GM12878 (cell line): ENCODE data around the gene RCN1.

ENCODE experiments used
- BCL11A ChIP-seq: IDR thresholded peaks from 2 replicates; pipeline ENCODE4 v1.6.1; 2011; ENCODE audit warnings: low read depth, low read length
- CREB1 ChIP-seq: IDR thresholded peaks from 2 replicates; pipeline ENCODE4 v1.6.1; 2012; ENCODE audit warnings: low read depth, mild to moderate bottlenecking, inconsistent platforms
- EP300 ChIP-seq, 2 experiments: fragments of 150-350 bp in 1 of 2; IDR thresholded peaks; 2 replicates each; pipeline ENCODE4 v1.6.1; 2011 to 2012; ENCODE audit warnings: low read depth in 2 of 2, low read length in 2 of 2, borderline replicate concordance in 1 of 2, improper control_type of control experiment in 1 of 2, inconsistent platforms in 1 of 2; ENCODE audit not compliant: control insufficient read depth in 1 of 2
- EZH2 ChIP-seq: IDR thresholded peaks from 2 replicates; pipeline ENCODE4 v1.6.1; 2012; ENCODE audit warnings: low read depth, mild to moderate bottlenecking, control low read depth, inconsistent platforms, low read length, borderline replicate concordance; ENCODE audit not compliant: control insufficient read depth
- KDM1A ChIP-seq: fragments of 200-600 bp; sonication (generic); IDR thresholded peaks from 2 replicates; pipeline ENCODE4 v1.6.1; 2016; ENCODE audit warnings: borderline replicate concordance
- POLR2A ChIP-seq: IDR thresholded peaks from 2 replicates; pipeline ENCODE4 v1.6.1; 2011; ENCODE audit warnings: low read depth, mild to moderate bottlenecking, low read length
- SRF ChIP-seq, 2 experiments: IDR thresholded peaks; 2 replicates each; pipeline ENCODE4 v1.6.1; 2011; ENCODE audit warnings: low read depth in 2 of 2, low read length in 2 of 2, mild to moderate bottlenecking in 1 of 2, moderate library complexity in 1 of 2
- TF ChIP-seq, protein P1 (sequence below), 3 experiments: IDR thresholded peaks in 2 of 3; conservative IDR thresholded peaks in 1 of 3; 2 replicates each; pipeline ENCODE4 v1.5.1; 2011; ENCODE audit warnings: low read depth in 3 of 3, low read length in 3 of 3, mild to moderate bottlenecking in 3 of 3, control low read depth in 2 of 3, moderate library complexity in 2 of 3, inconsistent platforms in 1 of 3, mixed read lengths in 1 of 3; ENCODE audit not compliant: control insufficient read depth in 2 of 3, insufficient read depth in 1 of 3; ENCODE audit errors: extremely low read depth in 1 of 3
- TF ChIP-seq, protein P2 (sequence below): fragments of 450-650 bp; IDR thresholded peaks from 2 replicates; pipeline ENCODE4 v1.6.1; 2018; ENCODE audit warnings: mild to moderate bottlenecking, low read depth, moderate library complexity; ENCODE audit not compliant: partially characterized antibody
- TF ChIP-seq, protein P3 (sequence below): fragments of 450-650 bp; IDR thresholded peaks from 2 replicates; pipeline ENCODE4 v1.6.1; 2017; ENCODE audit warnings: borderline replicate concordance
- TF ChIP-seq, protein P4 (sequence below): fragments of 450-650 bp; IDR thresholded peaks from 2 replicates; pipeline ENCODE4 v1.6.1; 2017; ENCODE audit warnings: mild to moderate bottlenecking

DNA sequence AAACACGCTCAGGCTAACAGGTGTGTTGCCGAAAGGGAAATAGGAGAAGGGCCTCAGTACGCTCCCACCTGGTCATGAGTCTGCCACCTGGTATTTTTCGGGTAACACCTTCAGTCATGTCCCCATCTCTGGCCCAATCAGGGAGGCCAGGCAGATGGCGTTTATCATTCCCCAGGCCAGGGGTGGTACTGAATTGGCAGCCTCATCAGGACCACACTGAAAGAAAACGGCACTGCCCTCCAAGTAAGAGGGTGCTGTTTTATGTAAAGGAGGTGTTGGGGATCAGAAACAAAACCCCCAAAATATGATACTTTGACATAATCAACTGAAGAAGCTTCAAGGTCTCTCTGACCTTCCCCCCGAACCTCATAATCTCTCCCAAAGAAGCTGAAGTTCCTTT lies 58.9 kb downstream of the RCN1 start:
- TF ChIP-seq POLR2A (no peak), CREB1 (no peak), SRF (IDR thresholded peaks at IDR 0.05; ENCODE audit: low read depth in 2 of 2, low read length in 2 of 2) (no peak), KDM1A (no peak), EP300 (IDR thresholded peaks at IDR 0.05; ENCODE audit: borderline replicate concordance in 1 of 2, control insufficient read depth in 1 of 2, low read depth in 2 of 2, low read length in 2 of 2) (no peak), BCL11A (no peak), EZH2 (no peak)
- TF ChIP-seq, protein P1, sequence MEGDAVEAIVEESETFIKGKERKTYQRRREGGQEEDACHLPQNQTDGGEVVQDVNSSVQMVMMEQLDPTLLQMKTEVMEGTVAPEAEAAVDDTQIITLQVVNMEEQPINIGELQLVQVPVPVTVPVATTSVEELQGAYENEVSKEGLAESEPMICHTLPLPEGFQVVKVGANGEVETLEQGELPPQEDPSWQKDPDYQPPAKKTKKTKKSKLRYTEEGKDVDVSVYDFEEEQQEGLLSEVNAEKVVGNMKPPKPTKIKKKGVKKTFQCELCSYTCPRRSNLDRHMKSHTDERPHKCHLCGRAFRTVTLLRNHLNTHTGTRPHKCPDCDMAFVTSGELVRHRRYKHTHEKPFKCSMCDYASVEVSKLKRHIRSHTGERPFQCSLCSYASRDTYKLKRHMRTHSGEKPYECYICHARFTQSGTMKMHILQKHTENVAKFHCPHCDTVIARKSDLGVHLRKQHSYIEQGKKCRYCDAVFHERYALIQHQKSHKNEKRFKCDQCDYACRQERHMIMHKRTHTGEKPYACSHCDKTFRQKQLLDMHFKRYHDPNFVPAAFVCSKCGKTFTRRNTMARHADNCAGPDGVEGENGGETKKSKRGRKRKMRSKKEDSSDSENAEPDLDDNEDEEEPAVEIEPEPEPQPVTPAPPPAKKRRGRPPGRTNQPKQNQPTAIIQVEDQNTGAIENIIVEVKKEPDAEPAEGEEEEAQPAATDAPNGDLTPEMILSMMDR (IDR thresholded peaks at IDR 0.05 in 2 of 3, conservative IDR thresholded peaks at IDR 0.05 in 1 of 3; ENCODE audit: control insufficient read depth in 2 of 3, extremely low read depth in 1 of 3, insufficient read depth in 1 of 3, low read depth in 3 of 3, low read length in 3 of 3): no peak
- TF ChIP-seq, protein P2, sequence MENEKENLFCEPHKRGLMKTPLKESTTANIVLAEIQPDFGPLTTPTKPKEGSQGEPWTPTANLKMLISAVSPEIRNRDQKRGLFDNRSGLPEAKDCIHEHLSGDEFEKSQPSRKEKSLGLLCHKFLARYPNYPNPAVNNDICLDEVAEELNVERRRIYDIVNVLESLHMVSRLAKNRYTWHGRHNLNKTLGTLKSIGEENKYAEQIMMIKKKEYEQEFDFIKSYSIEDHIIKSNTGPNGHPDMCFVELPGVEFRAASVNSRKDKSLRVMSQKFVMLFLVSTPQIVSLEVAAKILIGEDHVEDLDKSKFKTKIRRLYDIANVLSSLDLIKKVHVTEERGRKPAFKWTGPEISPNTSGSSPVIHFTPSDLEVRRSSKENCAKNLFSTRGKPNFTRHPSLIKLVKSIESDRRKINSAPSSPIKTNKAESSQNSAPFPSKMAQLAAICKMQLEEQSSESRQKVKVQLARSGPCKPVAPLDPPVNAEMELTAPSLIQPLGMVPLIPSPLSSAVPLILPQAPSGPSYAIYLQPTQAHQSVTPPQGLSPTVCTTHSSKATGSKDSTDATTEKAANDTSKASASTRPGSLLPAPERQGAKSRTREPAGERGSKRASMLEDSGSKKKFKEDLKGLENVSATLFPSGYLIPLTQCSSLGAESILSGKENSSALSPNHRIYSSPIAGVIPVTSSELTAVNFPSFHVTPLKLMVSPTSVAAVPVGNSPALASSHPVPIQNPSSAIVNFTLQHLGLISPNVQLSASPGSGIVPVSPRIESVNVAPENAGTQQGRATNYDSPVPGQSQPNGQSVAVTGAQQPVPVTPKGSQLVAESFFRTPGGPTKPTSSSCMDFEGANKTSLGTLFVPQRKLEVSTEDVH: no peak
- TF ChIP-seq, protein P3, sequence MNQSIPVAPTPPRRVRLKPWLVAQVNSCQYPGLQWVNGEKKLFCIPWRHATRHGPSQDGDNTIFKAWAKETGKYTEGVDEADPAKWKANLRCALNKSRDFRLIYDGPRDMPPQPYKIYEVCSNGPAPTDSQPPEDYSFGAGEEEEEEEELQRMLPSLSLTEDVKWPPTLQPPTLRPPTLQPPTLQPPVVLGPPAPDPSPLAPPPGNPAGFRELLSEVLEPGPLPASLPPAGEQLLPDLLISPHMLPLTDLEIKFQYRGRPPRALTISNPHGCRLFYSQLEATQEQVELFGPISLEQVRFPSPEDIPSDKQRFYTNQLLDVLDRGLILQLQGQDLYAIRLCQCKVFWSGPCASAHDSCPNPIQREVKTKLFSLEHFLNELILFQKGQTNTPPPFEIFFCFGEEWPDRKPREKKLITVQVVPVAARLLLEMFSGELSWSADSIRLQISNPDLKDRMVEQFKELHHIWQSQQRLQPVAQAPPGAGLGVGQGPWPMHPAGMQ: no peak
- TF ChIP-seq, protein P4, sequence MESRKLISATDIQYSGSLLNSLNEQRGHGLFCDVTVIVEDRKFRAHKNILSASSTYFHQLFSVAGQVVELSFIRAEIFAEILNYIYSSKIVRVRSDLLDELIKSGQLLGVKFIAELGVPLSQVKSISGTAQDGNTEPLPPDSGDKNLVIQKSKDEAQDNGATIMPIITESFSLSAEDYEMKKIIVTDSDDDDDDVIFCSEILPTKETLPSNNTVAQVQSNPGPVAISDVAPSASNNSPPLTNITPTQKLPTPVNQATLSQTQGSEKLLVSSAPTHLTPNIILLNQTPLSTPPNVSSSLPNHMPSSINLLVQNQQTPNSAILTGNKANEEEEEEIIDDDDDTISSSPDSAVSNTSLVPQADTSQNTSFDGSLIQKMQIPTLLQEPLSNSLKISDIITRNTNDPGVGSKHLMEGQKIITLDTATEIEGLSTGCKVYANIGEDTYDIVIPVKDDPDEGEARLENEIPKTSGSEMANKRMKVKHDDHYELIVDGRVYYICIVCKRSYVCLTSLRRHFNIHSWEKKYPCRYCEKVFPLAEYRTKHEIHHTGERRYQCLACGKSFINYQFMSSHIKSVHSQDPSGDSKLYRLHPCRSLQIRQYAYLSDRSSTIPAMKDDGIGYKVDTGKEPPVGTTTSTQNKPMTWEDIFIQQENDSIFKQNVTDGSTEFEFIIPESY: no peak
